GM23338 (cell line): ENCODE results near the gene ZNF189. TPM values are rescaled to one million over a fixed set of nuclear protein-coding genes. Genes with fewer than 3 reads are reported as not detected.

Source experiments
- ATAC-seq: fragments of 200-7000 bp; cut with Tn5 transposase; 3 replicates; pipeline ENCODE4 v1.9.1; 2020
- DNase-seq: peaks from one replicate; pipeline ENCODE4 v3.0.0-alpha.2; 2015; ENCODE audit warnings: low spot score
- H2AFZ ChIP-seq: fragments of 200-600 bp; sonication (generic); 2 replicates; pipeline ENCODE4 v1.8.0; 2016; ENCODE audit warnings: antibody characterized with exemption, mild to moderate bottlenecking, moderate library complexity
- H3F3A ChIP-seq: fragments of 200-600 bp; sonication (generic); replicated peaks from 2 replicates; pipeline ENCODE4 v1.8.0; 2017; ENCODE audit warnings: antibody characterized with exemption, mixed run types, low read depth
- H3K27ac ChIP-seq: fragments of 200-600 bp; sonication (generic); 2 replicates; pipeline ENCODE4 v1.6.1; 2016; ENCODE audit warnings: low read depth
- H3K27me3 ChIP-seq: fragments of 200-600 bp; sonication (generic); 2 replicates; pipeline ENCODE4 v1.8.0; 2016; ENCODE audit warnings: mild to moderate bottlenecking, mixed run types, moderate library complexity; ENCODE audit not compliant: insufficient read depth
- H3K36me3 ChIP-seq: fragments of 200-600 bp; sonication (generic); 2 replicates; pipeline ENCODE4 v1.8.0; 2016; ENCODE audit warnings: mild to moderate bottlenecking; ENCODE audit not compliant: insufficient read depth
- H3K4me1 ChIP-seq: fragments of 200-600 bp; sonication (generic); 2 replicates; pipeline ENCODE4 v1.8.0; 2016; ENCODE audit warnings: mild to moderate bottlenecking, moderate library complexity; ENCODE audit not compliant: insufficient read depth
- H3K4me2 ChIP-seq: fragments of 200-600 bp; sonication (generic); 2 replicates; pipeline ENCODE4 v1.7.1; 2017; ENCODE audit warnings: mixed run types
- H3K4me3 ChIP-seq: fragments of 200-600 bp; sonication (generic); 2 replicates; pipeline ENCODE4 v1.6.1; 2016; ENCODE audit warnings: mixed run types
- H3K79me2 ChIP-seq: fragments of 200-600 bp; sonication (generic); replicated peaks from 2 replicates; pipeline ENCODE4 v1.8.0; 2017; ENCODE audit warnings: mild to moderate bottlenecking; ENCODE audit not compliant: insufficient read depth
- H3K9me2 ChIP-seq: fragments of 200-600 bp; sonication (generic); 2 replicates; pipeline ENCODE4 v1.8.0; 2017; ENCODE audit not compliant: insufficient read depth
- H4K20me1 ChIP-seq: fragments of 200-600 bp; sonication (generic); replicated peaks from 2 replicates; pipeline ENCODE4 v1.8.0; 2017; ENCODE audit warnings: mild to moderate bottlenecking; ENCODE audit not compliant: insufficient read depth
- H3K27ac Mint-ChIP-seq: 2 replicates; pipeline ENCODE4 v1.8.0; 2020; ENCODE audit warnings: inconsistent platforms, mild to moderate bottlenecking, moderate library complexity, mixed read lengths
- H3K27me3 Mint-ChIP-seq: 3 replicates; pipeline ENCODE4 v1.8.0; 2022; ENCODE audit warnings: low read depth, mild to moderate bottlenecking, moderate library complexity, mixed read lengths, inconsistent platforms; ENCODE audit not compliant: insufficient read depth, poor library complexity
- H3K36me3 Mint-ChIP-seq: 3 replicates; pipeline ENCODE4 v1.8.0; 2021; ENCODE audit warnings: low read depth, mild to moderate bottlenecking, inconsistent platforms, moderate library complexity, mixed read lengths
- H3K4me1 Mint-ChIP-seq: 3 replicates; pipeline ENCODE4 v1.8.0; 2020; ENCODE audit warnings: mild to moderate bottlenecking, inconsistent platforms, mixed read lengths
- H3K4me3 Mint-ChIP-seq: 3 replicates; pipeline ENCODE4 v1.8.0; 2021; ENCODE audit warnings: moderate library complexity, mild to moderate bottlenecking, inconsistent platforms, mixed read lengths
- H3K9me3 Mint-ChIP-seq: 3 replicates; pipeline ENCODE4 v1.8.0; 2020; ENCODE audit warnings: moderate library complexity, mild to moderate bottlenecking, inconsistent platforms, mixed read lengths
- ETS1 ChIP-seq: IDR thresholded peaks from 2 replicates; pipeline ENCODE4 v1.6.1; 2016; ENCODE audit warnings: antibody characterized with exemption
- JUNB ChIP-seq: IDR thresholded peaks from one replicate; pipeline ENCODE4 v1.6.1; 2016; ENCODE audit warnings: antibody characterized with exemption; ENCODE audit not compliant: unreplicated experiment
- NANOG ChIP-seq: IDR thresholded peaks from 2 replicates; pipeline ENCODE4 v1.6.1; 2016; ENCODE audit warnings: antibody characterized with exemption, borderline replicate concordance
- POLR2AphosphoS5 ChIP-seq: IDR thresholded peaks from 2 replicates; pipeline ENCODE4 v1.6.1; 2016; ENCODE audit warnings: antibody characterized with exemption, low read depth
- STAT1 ChIP-seq: IDR thresholded peaks from one replicate; pipeline ENCODE4 v1.6.1; 2016; ENCODE audit warnings: antibody characterized with exemption; ENCODE audit not compliant: unreplicated experiment
- ZNF114 ChIP-seq: fragments of 250-450 bp; sonication (Bioruptor Pico); IDR thresholded peaks from 2 replicates; pipeline ENCODE4 v1.5.0; 2020; ENCODE audit warnings: mild to moderate bottlenecking, moderate library complexity
- ZNF331 ChIP-seq: fragments of 250-450 bp; sonication (Bioruptor Pico); IDR thresholded peaks from 2 replicates; pipeline ENCODE4 v1.5.0; 2020; ENCODE audit warnings: low read depth, mild to moderate bottlenecking, moderate library complexity
- ZNF462 ChIP-seq: fragments of 250-450 bp; sonication (Bioruptor Pico); IDR thresholded peaks from 2 replicates; pipeline ENCODE4 v1.5.0; 2020; ENCODE audit warnings: mild to moderate bottlenecking, moderate library complexity
- polyA plus RNA-seq: library from polyadenylated mRNA; unstranded; fragments of >200 nt; fragmentation: Nextera tagmentation; extraction: Ambion mirVana; gene quantifications from 2 replicates; pipeline ENCODE4 v1.2.1, GENCODE V29; 2016
- total RNA-seq: library from RNA; depleted of rRNA; stranded (reverse); fragments of >200 nt; shearing (Covaris generic); gene quantifications from 2 replicates; pipeline ENCODE4 v1.2.3, GENCODE V29; 2014
- TF ChIP-seq, protein P1 (sequence below): IDR thresholded peaks from one replicate; pipeline ENCODE4 v1.6.1; 2018; ENCODE audit warnings: antibody characterized with exemption; ENCODE audit not compliant: unreplicated experiment

ZNF189 gene
- total and polyA plus RNA-seq, 2 experiments from 2014 or later: 5.8 to 10.6 TPM

DNA sequence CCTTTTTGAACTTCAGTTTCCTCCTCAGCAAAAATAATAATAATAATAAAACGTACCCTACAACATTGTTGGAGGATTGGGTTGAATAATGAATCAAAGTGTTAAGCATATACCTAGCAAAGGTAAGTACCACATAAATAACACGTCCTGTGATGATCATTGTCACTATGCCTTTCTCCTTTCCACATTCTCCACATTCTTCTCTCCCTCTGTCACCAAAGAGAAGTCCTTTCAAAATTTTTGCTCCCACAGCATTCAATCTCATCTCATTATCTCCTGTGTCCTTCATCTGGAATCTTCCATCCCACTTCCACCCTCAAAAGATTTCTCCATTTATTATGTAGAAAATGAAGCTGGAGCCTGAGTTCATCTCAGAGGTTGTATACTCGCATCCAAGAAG, 44.1 kb downstream of the ZNF189 start:
- H3K4me2 ChIP-seq: no peak overlapping the region
- H2AFZ ChIP-seq: no peak overlapping the region
- no peak overlapping the region for H3K27ac ChIP-seq
- Mint-ChIP-seq H3K27me3 (no peaks in the 10 kb centered on the region), H3K9me3 (no peaks in the 10 kb centered on the region), H3K36me3 (no peaks in the 10 kb centered on the region), H3K4me3 (no peak overlapping the region), H3K27ac (no peak overlapping the region), H3K4me1 (no peaks in the 10 kb centered on the region; the same call in 2 of the 3 replicates)
- H3F3A ChIP-seq: no peaks in the 10 kb centered on the region
- no peak overlapping the region for H3K4me3 ChIP-seq
- no peaks in the 10 kb centered on the region for H3K36me3 ChIP-seq
- no peaks in the 10 kb centered on the region for H3K9me2 ChIP-seq
- TF ChIP-seq JUNB (no peak), ZNF331 (CRISPR knock-in tag) (no peak), ZNF462 (CRISPR knock-in tag) (no peak), ZNF114 (no peak), NANOG (no peak), STAT1 (no peak), POLR2AphosphoS5 (no peak), ETS1 (no peak)
- TF ChIP-seq, protein P1, sequence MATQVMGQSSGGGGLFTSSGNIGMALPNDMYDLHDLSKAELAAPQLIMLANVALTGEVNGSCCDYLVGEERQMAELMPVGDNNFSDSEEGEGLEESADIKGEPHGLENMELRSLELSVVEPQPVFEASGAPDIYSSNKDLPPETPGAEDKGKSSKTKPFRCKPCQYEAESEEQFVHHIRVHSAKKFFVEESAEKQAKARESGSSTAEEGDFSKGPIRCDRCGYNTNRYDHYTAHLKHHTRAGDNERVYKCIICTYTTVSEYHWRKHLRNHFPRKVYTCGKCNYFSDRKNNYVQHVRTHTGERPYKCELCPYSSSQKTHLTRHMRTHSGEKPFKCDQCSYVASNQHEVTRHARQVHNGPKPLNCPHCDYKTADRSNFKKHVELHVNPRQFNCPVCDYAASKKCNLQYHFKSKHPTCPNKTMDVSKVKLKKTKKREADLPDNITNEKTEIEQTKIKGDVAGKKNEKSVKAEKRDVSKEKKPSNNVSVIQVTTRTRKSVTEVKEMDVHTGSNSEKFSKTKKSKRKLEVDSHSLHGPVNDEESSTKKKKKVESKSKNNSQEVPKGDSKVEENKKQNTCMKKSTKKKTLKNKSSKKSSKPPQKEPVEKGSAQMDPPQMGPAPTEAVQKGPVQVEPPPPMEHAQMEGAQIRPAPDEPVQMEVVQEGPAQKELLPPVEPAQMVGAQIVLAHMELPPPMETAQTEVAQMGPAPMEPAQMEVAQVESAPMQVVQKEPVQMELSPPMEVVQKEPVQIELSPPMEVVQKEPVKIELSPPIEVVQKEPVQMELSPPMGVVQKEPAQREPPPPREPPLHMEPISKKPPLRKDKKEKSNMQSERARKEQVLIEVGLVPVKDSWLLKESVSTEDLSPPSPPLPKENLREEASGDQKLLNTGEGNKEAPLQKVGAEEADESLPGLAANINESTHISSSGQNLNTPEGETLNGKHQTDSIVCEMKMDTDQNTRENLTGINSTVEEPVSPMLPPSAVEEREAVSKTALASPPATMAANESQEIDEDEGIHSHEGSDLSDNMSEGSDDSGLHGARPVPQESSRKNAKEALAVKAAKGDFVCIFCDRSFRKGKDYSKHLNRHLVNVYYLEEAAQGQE: no peak
- no peaks in the 10 kb centered on the region for H4K20me1 ChIP-seq
- no peak for ATAC-seq
- H3K79me2 ChIP-seq: no peaks in the 10 kb centered on the region
- no peak for DNase-seq
- H3K27me3 ChIP-seq: no peaks in the 10 kb centered on the region
- no peaks in the 10 kb centered on the region for H3K4me1 ChIP-seq
